ENCODE measurements around the gene PDLIM7.
A peak's percentile ranks its signal among the peaks of the same experiment; 100 is the strongest.

DNA sequence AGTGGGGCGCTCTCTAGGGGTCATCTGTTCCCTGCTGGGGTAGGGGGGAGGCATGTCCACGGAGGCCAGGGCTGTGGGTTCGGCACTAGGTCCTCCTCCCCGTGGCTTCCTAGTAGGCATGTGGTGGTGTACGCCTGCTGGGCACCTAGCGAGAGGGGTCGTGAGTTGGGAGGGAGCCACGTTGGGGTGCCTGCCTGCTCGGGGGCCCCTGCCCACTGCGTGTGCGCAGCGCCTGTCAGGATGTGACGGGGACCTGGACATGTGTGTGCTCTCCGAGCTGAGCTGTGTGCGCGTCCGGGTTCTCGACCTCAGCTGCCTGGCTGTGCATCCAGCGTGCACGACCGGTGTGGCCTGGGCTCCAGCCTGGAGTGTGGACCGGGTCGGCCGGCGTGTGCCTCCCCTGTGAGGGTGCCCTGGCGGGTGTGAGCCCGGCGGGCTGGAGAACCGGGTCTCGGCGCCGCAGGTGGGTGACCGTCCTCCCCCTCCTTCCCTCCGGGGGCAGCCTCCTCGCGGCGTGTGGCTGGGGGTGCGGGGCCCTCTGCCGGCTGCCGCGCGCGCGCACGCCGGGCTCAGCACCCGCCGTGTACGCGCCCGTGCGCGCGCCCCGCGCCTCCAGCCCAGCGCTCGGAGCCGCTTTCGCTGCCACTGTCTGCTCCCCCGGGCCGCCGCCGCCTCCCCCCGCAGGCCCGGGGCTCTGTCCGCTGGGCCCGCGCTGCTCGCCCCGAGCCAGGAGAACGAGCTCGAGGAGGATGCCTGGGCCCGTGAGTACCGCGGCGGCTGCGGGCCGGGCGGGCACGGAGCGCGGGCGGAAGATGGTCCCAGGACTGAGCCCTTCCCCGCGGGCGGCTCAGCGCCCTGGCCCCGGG lies 51.0 kb downstream of the PDLIM7 start, which contains the start of gene PRR7:
- TF ChIP-seq, protein P1, sequence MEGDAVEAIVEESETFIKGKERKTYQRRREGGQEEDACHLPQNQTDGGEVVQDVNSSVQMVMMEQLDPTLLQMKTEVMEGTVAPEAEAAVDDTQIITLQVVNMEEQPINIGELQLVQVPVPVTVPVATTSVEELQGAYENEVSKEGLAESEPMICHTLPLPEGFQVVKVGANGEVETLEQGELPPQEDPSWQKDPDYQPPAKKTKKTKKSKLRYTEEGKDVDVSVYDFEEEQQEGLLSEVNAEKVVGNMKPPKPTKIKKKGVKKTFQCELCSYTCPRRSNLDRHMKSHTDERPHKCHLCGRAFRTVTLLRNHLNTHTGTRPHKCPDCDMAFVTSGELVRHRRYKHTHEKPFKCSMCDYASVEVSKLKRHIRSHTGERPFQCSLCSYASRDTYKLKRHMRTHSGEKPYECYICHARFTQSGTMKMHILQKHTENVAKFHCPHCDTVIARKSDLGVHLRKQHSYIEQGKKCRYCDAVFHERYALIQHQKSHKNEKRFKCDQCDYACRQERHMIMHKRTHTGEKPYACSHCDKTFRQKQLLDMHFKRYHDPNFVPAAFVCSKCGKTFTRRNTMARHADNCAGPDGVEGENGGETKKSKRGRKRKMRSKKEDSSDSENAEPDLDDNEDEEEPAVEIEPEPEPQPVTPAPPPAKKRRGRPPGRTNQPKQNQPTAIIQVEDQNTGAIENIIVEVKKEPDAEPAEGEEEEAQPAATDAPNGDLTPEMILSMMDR (IDR thresholded peaks at IDR 0.05; ENCODE audit: extremely low read depth in 1 of 2, insufficient read depth in 1 of 2, low read depth in 1 of 2, low read length in 2 of 2): peak in 1 of 2 donors; percentile 10
- peak; percentile 66 for TF ChIP-seq POLR2AphosphoS5 (IDR thresholded peaks at IDR 0.05; ENCODE audit: insufficient read depth, low read depth, low read length)
